GM18870 (cell line): ENCODE data around the gene CNN2.

Experiments used
- ATAC-seq: cut with Tn5 transposase; IDR thresholded peaks from one replicate; pipeline ENCODE4 v1.9.1; 2021; ENCODE audit warnings: moderate library complexity; ENCODE audit not compliant: unreplicated experiment

CNN2 gene

GRCh38 chr19:1025960-1026782, at the start of gene CNN2:
TSS of gene CNN2 (plus strand) at chr19:1026608. CDS start at chr19:1026662, 54 bp downstream.
- ATAC-seq, result no peak

GRCh38 chr19:977058-977464, 49.3 kb upstream of the CNN2 start:
- no peak for ATAC-seq

- ATAC-seq, result no peak
These were observed 47.1 kb upstream of the CNN2 start for GRCh38 chr19:979318-979741.

GRCh38 chr19:980133-980998, 46.0 kb upstream of the CNN2 start:
- ATAC-seq, result no peak

DNA sequence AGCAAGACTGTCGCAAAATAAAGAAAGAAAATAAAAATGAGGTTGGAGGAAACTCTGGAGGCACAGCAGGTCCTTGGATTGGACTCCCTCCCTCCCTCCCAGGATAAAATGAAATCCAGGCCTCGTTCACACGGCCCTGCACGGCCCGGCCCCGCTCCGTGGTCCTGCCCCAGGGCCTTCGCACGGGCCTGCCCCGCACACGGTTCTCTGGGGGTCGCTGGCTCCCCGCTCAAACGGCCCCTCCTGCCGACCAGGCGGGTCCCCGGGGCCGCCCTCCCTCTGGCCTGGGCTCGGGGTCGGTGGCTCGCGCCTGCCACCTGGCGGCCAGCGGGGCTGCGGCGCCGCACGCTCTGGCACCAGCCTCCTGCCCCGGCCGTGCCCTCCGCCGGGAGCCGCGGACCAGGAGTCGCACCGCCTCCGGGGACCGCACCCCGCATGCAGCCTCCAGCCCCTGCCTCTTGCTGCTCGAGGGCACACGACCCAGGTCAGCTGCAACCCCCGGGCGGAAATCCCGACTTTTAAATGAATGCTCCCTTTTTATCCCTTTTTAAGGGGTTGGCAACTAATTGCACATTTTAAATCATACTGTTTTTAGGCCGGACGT, 43.7 kb upstream of the CNN2 start:
- no peak for ATAC-seq

DNA sequence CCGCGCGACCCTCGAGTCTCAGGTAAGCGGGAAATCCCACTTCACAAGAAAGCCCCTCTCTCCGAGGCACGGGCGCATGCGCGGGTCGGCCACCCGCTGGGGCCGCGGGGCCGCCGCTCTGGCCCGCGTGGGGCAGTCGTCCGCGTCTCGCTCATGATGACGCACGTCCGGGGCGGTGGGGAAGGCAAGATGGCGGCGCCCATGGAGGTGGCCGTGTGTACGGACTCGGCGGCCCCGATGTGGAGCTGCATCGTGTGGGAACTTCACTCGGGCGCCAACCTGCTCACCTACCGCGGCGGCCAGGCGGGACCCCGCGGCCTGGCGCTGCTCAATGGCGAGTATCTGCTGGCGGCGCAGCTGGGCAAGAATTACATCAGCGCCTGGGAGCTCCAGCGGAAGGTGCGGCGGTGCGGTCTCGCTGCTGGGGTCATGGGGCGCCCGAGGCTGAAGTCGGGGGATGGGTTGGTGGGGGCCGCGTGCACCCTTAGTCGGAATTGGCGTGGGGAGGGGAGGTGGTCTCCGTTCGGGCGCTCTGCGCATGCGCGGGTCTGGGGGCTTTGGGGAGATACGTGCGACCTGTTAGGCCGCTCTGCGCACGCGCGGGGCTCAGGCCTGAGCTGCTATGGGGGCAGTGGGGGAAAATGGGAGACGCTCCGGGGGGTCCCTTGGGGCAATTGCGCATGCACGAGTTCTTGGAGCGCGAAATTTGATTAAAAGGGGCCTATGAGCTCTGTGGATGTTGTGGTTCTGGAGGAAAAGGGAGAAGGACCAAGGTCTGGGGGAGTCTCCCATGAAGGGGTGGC, 42.0 kb upstream of the CNN2 start, which contains the start of gene WDR18:
TSS of gene WDR18 (plus strand) at position 181 of the 803 bp plus-strand sequence. CDS start at position 190, 9 bp downstream.
- no peak for ATAC-seq

DNA sequence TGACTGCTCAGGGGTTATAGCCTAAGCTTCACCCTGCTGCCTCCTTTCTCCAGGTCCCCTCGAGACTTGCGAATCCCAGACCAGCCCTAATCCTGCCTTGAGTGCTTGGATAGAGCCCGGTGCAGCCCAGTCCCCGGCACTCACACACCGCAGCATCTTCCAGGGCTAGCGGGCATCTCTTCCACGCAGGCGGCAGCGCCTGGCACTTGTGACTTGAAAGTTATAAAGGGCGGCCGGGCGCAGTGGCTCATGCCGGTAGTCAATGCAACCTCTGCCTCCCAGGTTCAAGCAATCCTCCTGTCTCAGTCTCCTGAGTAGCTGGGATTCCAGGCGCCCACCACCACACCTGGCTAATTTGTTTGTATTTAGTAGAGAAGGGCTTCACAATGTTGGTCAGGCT, 40.3 kb upstream of the CNN2 start:
- ATAC-seq, result no peak

DNA sequence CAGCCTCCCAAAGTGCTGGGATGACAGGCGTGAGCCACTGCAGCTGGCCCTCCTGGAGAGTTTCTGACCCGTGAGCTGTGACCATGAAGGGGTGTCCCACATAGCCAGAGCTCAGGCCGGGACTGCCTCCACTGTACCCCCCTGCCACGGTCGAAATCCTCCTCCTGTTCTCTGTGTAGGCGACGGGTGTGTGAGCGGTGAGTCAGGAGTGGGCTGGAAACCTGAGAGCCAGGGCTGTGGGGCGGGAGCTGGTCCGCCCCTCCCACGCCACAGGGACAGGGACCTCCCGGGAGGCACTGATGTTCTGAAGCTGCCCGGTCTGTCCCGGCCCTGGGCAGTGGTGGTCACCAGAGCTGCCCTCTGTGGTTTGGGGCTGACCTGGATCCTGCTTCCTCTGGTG, 38.3 kb upstream of the CNN2 start:
- no peak for ATAC-seq

DNA sequence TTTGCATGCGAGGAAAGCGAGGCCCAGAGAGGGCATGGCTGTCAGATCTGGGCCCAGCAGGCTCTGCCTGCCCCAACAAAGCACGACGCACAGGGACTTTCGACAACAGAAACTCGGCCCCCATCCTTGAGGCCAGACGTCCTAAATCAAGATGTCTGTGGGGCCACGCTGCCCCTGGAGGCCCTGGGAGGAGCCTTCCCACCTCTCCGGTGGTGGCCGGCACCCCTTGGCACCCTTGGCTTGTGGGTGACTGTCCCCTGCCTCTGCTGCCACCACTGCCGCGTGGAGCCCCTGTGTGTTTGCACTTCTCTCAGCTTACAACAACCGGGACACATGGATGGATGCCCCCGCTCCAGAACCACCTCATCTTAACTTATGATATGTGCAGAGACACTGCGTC, 37.9 kb upstream of the CNN2 start:
- no peak for ATAC-seq

GRCh38 chr19:989381-990081, 36.9 kb upstream of the CNN2 start:
- no peak for ATAC-seq

GRCh38 chr19:990119-990571, 36.3 kb upstream of the CNN2 start:
- ATAC-seq, result no peak

- no peak for ATAC-seq
These were observed 35.7 kb upstream of the CNN2 start for GRCh38 chr19:990746-991145.

DNA sequence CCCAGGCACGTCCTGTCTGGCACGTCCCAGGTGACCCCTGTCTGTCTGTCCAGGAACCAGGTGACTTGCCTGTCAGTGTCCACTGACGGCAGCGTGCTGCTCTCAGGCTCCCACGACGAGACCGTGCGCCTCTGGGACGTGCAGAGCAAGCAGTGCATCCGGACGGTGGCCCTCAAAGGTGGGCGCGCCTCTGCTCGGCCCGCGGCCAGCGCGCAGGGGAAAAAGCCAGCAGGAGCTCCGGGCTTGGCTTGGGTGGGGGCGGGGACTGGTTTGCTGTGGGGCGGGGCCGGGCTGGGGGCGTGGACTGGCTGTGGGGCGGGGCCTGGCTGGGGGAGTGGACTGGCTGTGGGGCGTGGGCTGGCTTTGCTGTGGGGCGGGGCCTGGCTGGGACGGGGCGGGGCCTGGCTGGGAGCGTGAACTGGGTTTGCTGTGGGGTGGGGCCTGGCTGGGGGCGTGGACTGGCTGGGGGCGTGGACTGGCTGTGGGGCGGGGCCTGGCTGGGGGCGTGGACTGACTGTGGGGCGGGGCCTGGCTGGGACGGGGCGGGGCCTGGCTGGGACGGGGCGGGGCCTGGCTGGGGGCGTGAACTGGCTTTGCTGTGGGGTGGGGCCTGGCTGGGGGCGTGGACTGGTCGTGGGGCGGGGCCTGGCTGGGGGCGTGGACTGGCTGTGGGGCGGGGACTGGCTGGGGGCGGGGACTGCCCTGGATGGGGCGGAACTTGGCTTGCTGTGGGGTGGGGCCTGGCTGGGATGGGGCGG, 35.1 kb upstream of the CNN2 start:
- no peak for ATAC-seq

DNA sequence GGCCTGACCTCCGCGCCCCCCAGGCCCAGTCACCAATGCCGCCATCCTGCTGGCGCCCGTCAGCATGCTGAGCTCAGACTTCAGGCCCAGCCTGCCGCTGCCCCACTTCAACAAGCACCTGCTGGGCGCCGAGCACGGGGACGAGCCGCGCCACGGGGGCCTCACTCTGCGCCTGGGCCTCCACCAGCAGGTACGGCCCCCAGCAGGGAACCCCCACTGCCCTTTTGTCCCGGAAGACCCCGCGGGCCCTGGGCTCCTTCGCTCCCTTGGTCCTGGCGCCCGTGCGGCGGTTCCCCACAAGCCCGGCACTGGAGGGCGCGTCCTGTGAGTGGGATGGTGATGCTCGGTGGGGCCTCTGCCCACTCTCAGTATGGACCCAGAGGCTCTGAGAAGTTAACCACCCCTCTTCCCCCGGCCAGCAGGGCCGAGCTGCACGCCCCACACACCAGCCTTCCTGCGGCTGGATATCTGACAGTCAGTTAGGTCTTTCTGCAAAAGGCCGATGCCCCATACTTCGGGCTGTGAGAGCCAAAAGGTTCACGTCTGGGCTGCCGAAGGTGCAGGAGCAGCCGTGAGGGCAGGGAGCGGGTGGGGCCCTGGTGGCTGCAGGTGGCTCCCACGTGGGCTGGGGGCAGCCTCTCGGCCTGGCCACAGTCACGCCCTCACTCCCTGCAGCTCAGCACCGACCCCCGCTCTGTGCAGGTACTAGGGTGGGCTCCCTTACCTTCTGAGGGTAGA, 34.3 kb upstream of the CNN2 start:
- no peak for ATAC-seq

- ATAC-seq, result no peak
These were observed 33.7 kb upstream of the CNN2 start for GRCh38 chr19:992670-993055.

GRCh38 chr19:993361-993830, 33.0 kb upstream of the CNN2 start:
- ATAC-seq, result no peak

GRCh38 chr19:993831-994393, 32.5 kb upstream of the CNN2 start:
- ATAC-seq, result no peak

DNA sequence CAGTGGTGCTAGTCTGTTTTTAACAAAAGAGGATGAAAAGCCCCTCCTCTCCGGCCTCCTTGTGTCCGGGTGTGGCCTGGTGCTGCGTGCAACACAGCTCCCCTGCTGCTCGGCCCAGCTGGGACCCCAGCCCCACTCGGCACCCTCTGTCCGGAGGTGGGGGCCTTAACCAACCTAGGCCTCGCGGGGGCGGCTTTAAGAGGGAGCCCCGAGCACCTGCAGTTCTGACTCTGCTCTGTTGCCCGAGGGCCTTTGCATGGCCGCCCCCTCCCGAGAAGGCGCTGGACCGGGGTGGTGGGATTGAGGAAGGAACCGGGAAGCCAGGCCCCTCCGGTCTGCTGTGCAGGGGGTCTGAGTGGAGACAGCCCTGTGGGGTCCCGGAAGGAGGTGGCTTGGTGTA, 31.9 kb upstream of the CNN2 start:
- no peak for ATAC-seq
